Measurements from ENCODE around the gene PARP16. TPM values are rescaled to one million over a fixed set of nuclear protein-coding genes. Genes with fewer than 3 reads are reported as not detected.
"Not testable (repeated sequence)": the region's sequence is repeated elsewhere in the genome, so short reads cannot be mapped to it uniquely, and the experiment has no call there.

Gene PARP16
- total RNA-seq, 1 experiment from 2014 or later, result 4.7 TPM

GRCh38 chr15:65231306-65231705 is 55.4 kb downstream of the PARP16 start:
- POLR2A ChIA-PET, result no interaction called here
- H3K27ac Mint-ChIP-seq, result no peak overlapping the region

DNA sequence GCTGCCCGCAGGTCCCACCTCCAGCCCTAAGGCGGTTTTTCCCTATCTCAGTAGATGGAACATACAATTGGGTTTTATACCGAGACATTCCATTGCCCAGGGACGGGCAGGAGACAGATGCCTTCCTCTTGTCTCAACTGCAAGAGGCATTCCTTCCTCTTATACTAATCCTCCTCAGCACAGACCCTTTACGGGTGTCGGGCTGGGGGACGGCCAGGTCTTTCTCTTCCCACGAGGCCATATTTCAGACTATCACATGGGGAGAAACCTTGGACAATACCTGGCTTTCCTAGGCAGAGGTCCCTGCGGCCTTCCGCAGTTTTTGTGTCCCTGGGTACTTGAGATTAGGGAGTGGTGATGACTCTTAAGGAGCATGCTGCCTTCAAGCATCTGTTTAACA is 59.8 kb downstream of the PARP16 start:
- H3K4me3 Mint-ChIP-seq; H3K36me3 Mint-ChIP-seq; H3K4me1 Mint-ChIP-seq; H3K27me3 Mint-ChIP-seq (ENCODE audit: low read depth); DNase-seq (ENCODE audit: low spot score); ATAC-seq; POLR2A ChIA-PET; H3K27ac Mint-ChIP-seq; CTCF ChIA-PET; H3K9me3 Mint-ChIP-seq: not testable (repeated sequence)

More at GRCh38 chr15:65231306-65231705, 55.4 kb downstream of the PARP16 start:
- DNase-seq (ENCODE audit: low spot score) (no peak), ATAC-seq (no peak)
- Mint-ChIP-seq H3K9me3 (no peaks in the 10 kb centered on the region), H3K4me3 (no peak overlapping the region), H3K4me1 (peaks cover 5% of the 10 kb centered on the region), H3K36me3 (no peaks in the 10 kb centered on the region), H3K27me3 (ENCODE audit: low read depth) (no peaks in the 10 kb centered on the region; the same call in 1 of the 2 replicates)
- TF ChIP-seq ZNF423 (CRISPR knock-in tag; IDR thresholded peaks at IDR 0.05), result no peak
- TF ChIP-seq ZSCAN18 (CRISPR knock-in tag; IDR thresholded peaks at IDR 0.05), result no peak
- TF ChIP-seq FOXK1 (CRISPR knock-in tag; IDR thresholded peaks at IDR 0.05), result no peak
- no peak for TF ChIP-seq ZNF138 (CRISPR knock-in tag; conservative IDR thresholded peaks at IDR 0.05)
- TF ChIP-seq CBFB (CRISPR knock-in tag; IDR thresholded peaks at IDR 0.05; ENCODE audit: low read depth), result no peak
- TF ChIP-seq NFATC4 (CRISPR knock-in tag; IDR thresholded peaks at IDR 0.05), result no peak
- no peak for TF ChIP-seq ELF4 (CRISPR knock-in tag; IDR thresholded peaks at IDR 0.05; ENCODE audit: low read depth)
- no peak for TF ChIP-seq NR2C2 (CRISPR knock-in tag; IDR thresholded peaks at IDR 0.05)
- TF ChIP-seq GTF2I (CRISPR knock-in tag; conservative IDR thresholded peaks at IDR 0.05), result no peak
- no peak for TF ChIP-seq GRHL2 (CRISPR knock-in tag; IDR thresholded peaks at IDR 0.05; ENCODE audit: insufficient replicate concordance, severe bottlenecking)
- TF ChIP-seq, protein P1, sequence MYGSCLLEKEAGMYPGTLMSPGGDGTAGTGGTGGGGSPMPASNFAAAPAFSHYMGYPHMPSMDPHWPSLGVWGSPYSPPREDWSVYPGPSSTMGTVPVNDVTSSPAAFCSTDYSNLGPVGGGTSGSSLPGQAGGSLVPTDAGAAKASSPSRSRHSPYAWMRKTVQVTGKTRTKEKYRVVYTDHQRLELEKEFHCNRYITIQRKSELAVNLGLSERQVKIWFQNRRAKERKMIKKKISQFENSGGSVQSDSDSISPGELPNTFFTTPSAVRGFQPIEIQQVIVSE (CRISPR knock-in tag; IDR thresholded peaks at IDR 0.05; ENCODE audit: borderline replicate concordance), result no peak
- no peak for TF ChIP-seq TCF7 (CRISPR knock-in tag; IDR thresholded peaks at IDR 0.05; ENCODE audit: low read depth)
- no peak for TF ChIP-seq USF1 (CRISPR knock-in tag; IDR thresholded peaks at IDR 0.05)
- no peak for TF ChIP-seq ZNF671 (CRISPR knock-in tag; IDR thresholded peaks at IDR 0.05)
- TF ChIP-seq TP53 (CRISPR knock-in tag; IDR thresholded peaks at IDR 0.05), result no peak
- no peak for TF ChIP-seq JAZF1 (CRISPR knock-in tag; IDR thresholded peaks at IDR 0.05)
- TF ChIP-seq FOXJ3 (CRISPR knock-in tag; IDR thresholded peaks at IDR 0.05; ENCODE audit: borderline replicate concordance), result no peak
- CTCF ChIA-PET, result no interaction called here

DNA sequence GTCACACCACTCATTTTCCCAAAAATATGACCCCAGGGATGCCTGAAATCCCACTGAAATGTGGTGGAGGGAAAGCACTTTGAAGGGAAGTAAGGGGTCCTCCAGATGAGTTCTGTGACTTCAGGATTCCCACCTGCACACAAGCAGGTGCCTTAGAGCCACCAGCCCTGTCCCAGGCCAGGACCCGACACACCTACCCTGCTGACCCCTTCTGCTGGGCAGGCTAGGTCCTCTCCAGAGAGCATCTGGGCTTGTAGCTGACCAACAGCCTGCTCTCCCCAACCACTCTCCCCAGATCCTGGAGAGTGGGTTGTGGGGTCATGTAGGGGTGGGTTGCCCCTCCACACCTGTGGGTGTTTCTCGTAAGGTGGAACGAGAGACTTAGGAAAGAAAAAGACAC is 60.5 kb downstream of the PARP16 start:
- TF ChIP-seq TP53 (CRISPR knock-in tag; IDR thresholded peaks at IDR 0.05), result no peak
- TF ChIP-seq JAZF1 (CRISPR knock-in tag; IDR thresholded peaks at IDR 0.05), result no peak
- TF ChIP-seq GABPB1 (CRISPR knock-in tag; IDR thresholded peaks at IDR 0.05), result no peak
- TF ChIP-seq, protein P2, sequence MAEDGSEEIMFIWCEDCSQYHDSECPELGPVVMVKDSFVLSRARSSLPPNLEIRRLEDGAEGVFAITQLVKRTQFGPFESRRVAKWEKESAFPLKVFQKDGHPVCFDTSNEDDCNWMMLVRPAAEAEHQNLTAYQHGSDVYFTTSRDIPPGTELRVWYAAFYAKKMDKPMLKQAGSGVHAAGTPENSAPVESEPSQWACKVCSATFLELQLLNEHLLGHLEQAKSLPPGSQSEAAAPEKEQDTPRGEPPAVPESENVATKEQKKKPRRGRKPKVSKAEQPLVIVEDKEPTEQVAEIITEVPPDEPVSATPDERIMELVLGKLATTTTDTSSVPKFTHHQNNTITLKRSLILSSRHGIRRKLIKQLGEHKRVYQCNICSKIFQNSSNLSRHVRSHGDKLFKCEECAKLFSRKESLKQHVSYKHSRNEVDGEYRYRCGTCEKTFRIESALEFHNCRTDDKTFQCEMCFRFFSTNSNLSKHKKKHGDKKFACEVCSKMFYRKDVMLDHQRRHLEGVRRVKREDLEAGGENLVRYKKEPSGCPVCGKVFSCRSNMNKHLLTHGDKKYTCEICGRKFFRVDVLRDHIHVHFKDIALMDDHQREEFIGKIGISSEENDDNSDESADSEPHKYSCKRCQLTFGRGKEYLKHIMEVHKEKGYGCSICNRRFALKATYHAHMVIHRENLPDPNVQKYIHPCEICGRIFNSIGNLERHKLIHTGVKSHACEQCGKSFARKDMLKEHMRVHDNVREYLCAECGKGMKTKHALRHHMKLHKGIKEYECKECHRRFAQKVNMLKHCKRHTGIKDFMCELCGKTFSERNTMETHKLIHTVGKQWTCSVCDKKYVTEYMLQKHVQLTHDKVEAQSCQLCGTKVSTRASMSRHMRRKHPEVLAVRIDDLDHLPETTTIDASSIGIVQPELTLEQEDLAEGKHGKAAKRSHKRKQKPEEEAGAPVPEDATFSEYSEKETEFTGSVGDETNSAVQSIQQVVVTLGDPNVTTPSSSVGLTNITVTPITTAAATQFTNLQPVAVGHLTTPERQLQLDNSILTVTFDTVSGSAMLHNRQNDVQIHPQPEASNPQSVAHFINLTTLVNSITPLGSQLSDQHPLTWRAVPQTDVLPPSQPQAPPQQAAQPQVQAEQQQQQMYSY (CRISPR knock-in tag; IDR thresholded peaks at IDR 0.05), result no peak
- TF ChIP-seq SP1 (CRISPR knock-in tag; conservative IDR thresholded peaks at IDR 0.05), result no peak
- ChIA-PET POLR2A (no interaction called here), CTCF (no interaction called here)
- Mint-ChIP-seq H3K4me1 (peaks cover 8% of the 10 kb centered on the region), H3K4me3 (no peak overlapping the region), H3K9me3 (no peaks in the 10 kb centered on the region), H3K27me3 (ENCODE audit: low read depth) (no peaks in the 10 kb centered on the region; the same call in 1 of the 2 replicates), H3K36me3 (no peaks in the 10 kb centered on the region), H3K27ac (peak overlapping the region; percentile 91; the same call in 1 of the 2 replicates)
- ATAC-seq (peak; percentile 34; the same call in 1 of the 2 replicates), DNase-seq (ENCODE audit: low spot score) (no peak)
